H1 (cell line): ENCODE data around the gene HEBP1. TPM values are rescaled to one million over a fixed set of nuclear protein-coding genes. Genes with fewer than 3 reads are reported as not detected.

Source experiments
- ASH2L ChIP-seq: fragments of 200-600, 300-600 bp; sonication (generic); IDR thresholded peaks from one replicate; pipeline ENCODE4 v1.7.1; 2017; ENCODE audit warnings: low read length
- CBX5 ChIP-seq: fragments of 300-800, 300-1000 bp; sonication (generic); IDR thresholded peaks from 2 replicates; pipeline ENCODE4 v1.7.1; 2016; ENCODE audit warnings: antibody characterized with exemption, low read length, low read depth
- CBX8 ChIP-seq: fragments of 300-800, 300-1000 bp; sonication (generic); IDR thresholded peaks from 2 replicates; pipeline ENCODE4 v1.7.1; 2016; ENCODE audit warnings: low read depth, low read length, borderline replicate concordance
- CHD1 ChIP-seq: IDR thresholded peaks from 2 replicates; pipeline ENCODE4 v1.6.1; 2012; ENCODE audit warnings: low read depth, low read length, improper control_type of control experiment
- EZH2 ChIP-seq: fragments of 200-600 bp; sonication (generic); IDR thresholded peaks from 2 replicates; pipeline ENCODE4 v1.7.1; 2012; ENCODE audit warnings: low read depth, mild to moderate bottlenecking, moderate library complexity, low read length, inconsistent platforms; ENCODE audit not compliant: severe bottlenecking
- GABPA ChIP-seq: IDR thresholded peaks from 2 replicates; pipeline ENCODE4 v1.6.1; 2011; ENCODE audit warnings: mild to moderate bottlenecking, low read length, moderate library complexity, borderline replicate concordance; ENCODE audit not compliant: insufficient read depth
- PHF8 ChIP-seq: fragments of 200-600 bp; sonication (generic); conservative IDR thresholded peaks from 2 replicates; pipeline ENCODE4 v1.7.1; 2012; ENCODE audit warnings: low read depth, mild to moderate bottlenecking, inconsistent platforms, low read length, moderate library complexity
- RFX5 ChIP-seq: IDR thresholded peaks from 2 replicates; pipeline ENCODE4 v1.6.1; 2011; ENCODE audit warnings: low read depth, low read length, improper control_type of control experiment, borderline replicate concordance
- RXRA ChIP-seq: IDR thresholded peaks from 2 replicates; pipeline ENCODE4 v1.6.1; 2011; ENCODE audit warnings: low read depth, mild to moderate bottlenecking, low read length, moderate library complexity; ENCODE audit not compliant: insufficient read depth
- SP1 ChIP-seq: IDR thresholded peaks from 2 replicates; pipeline ENCODE4 v1.6.1; 2011; ENCODE audit warnings: low read depth, low read length
- SP2 ChIP-seq: IDR thresholded peaks from 2 replicates; pipeline ENCODE4 v1.6.1; 2012; ENCODE audit warnings: mild to moderate bottlenecking, low read length, inconsistent platforms
- SP4 ChIP-seq: IDR thresholded peaks from 2 replicates; pipeline ENCODE4 v1.6.1; 2012; ENCODE audit warnings: low read length, inconsistent platforms
- polyA plus RNA-seq, 7 experiments: library from polyadenylated mRNA; depleted of rRNA in 3 of 7; stranded (reverse) in 5 of 7; unstranded in 2 of 7; fragments of >200 nt in 5 of 7; fragments of 200-250 nt in 2 of 7; gene quantifications; 1 replicate in 5 of 7; 2 replicates in 1 of 7; 4 replicates in 1 of 7; pipeline versions ENCODE4 v1.2.1 to v1.2.3, GENCODE V29; 2011 to 2013; ENCODE audit warnings: missing spikeins in 2 of 7, mixed read lengths in 2 of 7
- total RNA-seq: library from RNA; stranded (reverse); fragmentation: NEBNext Ultra II Directional; extraction: Animal tissue kit (Norgen Biotek cat#: 25700); gene quantifications from 2 replicates; pipeline ENCODE4 v1.2.1, GENCODE V29; 2021
- TF ChIP-seq, protein P1 (sequence below): fragments of 300-600 bp; sonication (generic); IDR thresholded peaks from 2 replicates; pipeline ENCODE4 v1.7.1; 2012; ENCODE audit warnings: low read length, moderate library complexity, mild to moderate bottlenecking, inconsistent platforms; ENCODE audit not compliant: insufficient replicate concordance

The HEBP1 gene
- total and polyA plus RNA-seq, 2 of the 8 experiments (the other 6 are each of a cell fraction or from before 2014, with no cell fraction given): 30.8 to 56.1 TPM

DNA sequence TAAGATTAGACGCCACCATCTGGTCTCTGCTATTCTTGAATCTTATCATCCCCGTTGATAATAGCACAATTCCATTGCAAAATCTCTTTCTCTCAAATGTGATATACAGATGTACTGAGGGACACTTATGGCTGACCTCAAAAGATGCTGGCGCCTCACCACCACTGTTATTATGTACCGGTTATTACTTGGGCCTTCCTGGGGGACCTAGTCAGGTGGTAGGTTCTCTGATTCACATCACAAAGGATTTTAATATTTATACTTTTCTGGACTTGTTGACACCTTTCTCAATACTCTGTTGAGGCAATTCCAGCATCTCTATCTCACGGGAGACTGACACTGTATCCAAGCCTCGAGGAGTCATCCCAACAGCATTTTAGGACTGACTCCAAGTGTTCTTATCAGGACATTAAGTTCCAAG lies 22.8 kb upstream of the HEBP1 start (continued):
- TF ChIP-seq, protein P1, sequence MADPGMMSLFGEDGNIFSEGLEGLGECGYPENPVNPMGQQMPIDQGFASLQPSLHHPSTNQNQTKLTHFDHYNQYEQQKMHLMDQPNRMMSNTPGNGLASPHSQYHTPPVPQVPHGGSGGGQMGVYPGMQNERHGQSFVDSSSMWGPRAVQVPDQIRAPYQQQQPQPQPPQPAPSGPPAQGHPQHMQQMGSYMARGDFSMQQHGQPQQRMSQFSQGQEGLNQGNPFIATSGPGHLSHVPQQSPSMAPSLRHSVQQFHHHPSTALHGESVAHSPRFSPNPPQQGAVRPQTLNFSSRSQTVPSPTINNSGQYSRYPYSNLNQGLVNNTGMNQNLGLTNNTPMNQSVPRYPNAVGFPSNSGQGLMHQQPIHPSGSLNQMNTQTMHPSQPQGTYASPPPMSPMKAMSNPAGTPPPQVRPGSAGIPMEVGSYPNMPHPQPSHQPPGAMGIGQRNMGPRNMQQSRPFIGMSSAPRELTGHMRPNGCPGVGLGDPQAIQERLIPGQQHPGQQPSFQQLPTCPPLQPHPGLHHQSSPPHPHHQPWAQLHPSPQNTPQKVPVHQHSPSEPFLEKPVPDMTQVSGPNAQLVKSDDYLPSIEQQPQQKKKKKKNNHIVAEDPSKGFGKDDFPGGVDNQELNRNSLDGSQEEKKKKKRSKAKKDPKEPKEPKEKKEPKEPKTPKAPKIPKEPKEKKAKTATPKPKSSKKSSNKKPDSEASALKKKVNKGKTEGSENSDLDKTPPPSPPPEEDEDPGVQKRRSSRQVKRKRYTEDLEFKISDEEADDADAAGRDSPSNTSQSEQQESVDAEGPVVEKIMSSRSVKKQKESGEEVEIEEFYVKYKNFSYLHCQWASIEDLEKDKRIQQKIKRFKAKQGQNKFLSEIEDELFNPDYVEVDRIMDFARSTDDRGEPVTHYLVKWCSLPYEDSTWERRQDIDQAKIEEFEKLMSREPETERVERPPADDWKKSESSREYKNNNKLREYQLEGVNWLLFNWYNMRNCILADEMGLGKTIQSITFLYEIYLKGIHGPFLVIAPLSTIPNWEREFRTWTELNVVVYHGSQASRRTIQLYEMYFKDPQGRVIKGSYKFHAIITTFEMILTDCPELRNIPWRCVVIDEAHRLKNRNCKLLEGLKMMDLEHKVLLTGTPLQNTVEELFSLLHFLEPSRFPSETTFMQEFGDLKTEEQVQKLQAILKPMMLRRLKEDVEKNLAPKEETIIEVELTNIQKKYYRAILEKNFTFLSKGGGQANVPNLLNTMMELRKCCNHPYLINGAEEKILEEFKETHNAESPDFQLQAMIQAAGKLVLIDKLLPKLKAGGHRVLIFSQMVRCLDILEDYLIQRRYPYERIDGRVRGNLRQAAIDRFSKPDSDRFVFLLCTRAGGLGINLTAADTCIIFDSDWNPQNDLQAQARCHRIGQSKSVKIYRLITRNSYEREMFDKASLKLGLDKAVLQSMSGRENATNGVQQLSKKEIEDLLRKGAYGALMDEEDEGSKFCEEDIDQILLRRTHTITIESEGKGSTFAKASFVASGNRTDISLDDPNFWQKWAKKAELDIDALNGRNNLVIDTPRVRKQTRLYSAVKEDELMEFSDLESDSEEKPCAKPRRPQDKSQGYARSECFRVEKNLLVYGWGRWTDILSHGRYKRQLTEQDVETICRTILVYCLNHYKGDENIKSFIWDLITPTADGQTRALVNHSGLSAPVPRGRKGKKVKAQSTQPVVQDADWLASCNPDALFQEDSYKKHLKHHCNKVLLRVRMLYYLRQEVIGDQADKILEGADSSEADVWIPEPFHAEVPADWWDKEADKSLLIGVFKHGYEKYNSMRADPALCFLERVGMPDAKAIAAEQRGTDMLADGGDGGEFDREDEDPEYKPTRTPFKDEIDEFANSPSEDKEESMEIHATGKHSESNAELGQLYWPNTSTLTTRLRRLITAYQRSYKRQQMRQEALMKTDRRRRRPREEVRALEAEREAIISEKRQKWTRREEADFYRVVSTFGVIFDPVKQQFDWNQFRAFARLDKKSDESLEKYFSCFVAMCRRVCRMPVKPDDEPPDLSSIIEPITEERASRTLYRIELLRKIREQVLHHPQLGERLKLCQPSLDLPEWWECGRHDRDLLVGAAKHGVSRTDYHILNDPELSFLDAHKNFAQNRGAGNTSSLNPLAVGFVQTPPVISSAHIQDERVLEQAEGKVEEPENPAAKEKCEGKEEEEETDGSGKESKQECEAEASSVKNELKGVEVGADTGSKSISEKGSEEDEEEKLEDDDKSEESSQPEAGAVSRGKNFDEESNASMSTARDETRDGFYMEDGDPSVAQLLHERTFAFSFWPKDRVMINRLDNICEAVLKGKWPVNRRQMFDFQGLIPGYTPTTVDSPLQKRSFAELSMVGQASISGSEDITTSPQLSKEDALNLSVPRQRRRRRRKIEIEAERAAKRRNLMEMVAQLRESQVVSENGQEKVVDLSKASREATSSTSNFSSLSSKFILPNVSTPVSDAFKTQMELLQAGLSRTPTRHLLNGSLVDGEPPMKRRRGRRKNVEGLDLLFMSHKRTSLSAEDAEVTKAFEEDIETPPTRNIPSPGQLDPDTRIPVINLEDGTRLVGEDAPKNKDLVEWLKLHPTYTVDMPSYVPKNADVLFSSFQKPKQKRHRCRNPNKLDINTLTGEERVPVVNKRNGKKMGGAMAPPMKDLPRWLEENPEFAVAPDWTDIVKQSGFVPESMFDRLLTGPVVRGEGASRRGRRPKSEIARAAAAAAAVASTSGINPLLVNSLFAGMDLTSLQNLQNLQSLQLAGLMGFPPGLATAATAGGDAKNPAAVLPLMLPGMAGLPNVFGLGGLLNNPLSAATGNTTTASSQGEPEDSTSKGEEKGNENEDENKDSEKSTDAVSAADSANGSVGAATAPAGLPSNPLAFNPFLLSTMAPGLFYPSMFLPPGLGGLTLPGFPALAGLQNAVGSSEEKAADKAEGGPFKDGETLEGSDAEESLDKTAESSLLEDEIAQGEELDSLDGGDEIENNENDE: no peak
- no peak for TF ChIP-seq SP1
- no peak for TF ChIP-seq GABPA
- TF ChIP-seq CHD1: no peak
- TF ChIP-seq ASH2L: no peak
- no peak for TF ChIP-seq RXRA
- TF ChIP-seq CBX8: no peak
- TF ChIP-seq CBX5: no peak
- TF ChIP-seq EZH2: no peak
- no peak for TF ChIP-seq SP2
- no peak for TF ChIP-seq SP4
- no peak for TF ChIP-seq RFX5
- no peak for TF ChIP-seq PHF8
